Urinary bladder (tissue), 4 donors: ENCODE measurements around the gene MUSK. TPM values are rescaled to one million over a fixed set of nuclear protein-coding genes. Genes with fewer than 3 reads are reported as not detected.
A peak's percentile ranks its signal among the peaks of the same experiment; 100 is the strongest.

Experiments used
- DNase-seq: peaks from one replicate; pipeline ENCODE4 v3.0.0-alpha.2; 2015; ENCODE audit errors: extremely low spot score
- H3K27ac ChIP-seq: one replicate; pipeline ENCODE4 v1.5.1; 2013; ENCODE audit warnings: low read depth, mild to moderate bottlenecking, moderate library complexity
- H3K36me3 ChIP-seq: one replicate; pipeline ENCODE4 v1.6.1; 2013; ENCODE audit warnings: mild to moderate bottlenecking, moderate library complexity; ENCODE audit not compliant: insufficient read depth
- H3K4me1 ChIP-seq: one replicate; pipeline ENCODE4 v1.6.1; 2013; ENCODE audit warnings: mild to moderate bottlenecking, moderate library complexity; ENCODE audit not compliant: insufficient read depth
- H3K4me3 ChIP-seq: one replicate; pipeline ENCODE4 v1.5.1; 2013; ENCODE audit warnings: low read depth, low read length
- WGBS: extraction: QIAGEN DNeasy Blood & Tissue Kit; methylation state at CpG from one replicate; pipeline ENCODE4 v1.1.7; 2013; 5-methylcytosine and 5-hydroxymethylcytosine counted together
- polyA plus RNA-seq: library from polyadenylated mRNA; stranded (reverse); fragments of 200-250 nt; gene quantifications from one replicate; pipeline ENCODE4 v1.2.3, GENCODE V29; 2013
- total RNA-seq: library from RNA; depleted of rRNA; stranded (reverse); fragments of >200 nt; gene quantifications from one replicate; pipeline ENCODE4 v1.2.3, GENCODE V29; 2014
- donor health status: healthy with polysubstance abuse.
- donor health status: healthy.

Gene MUSK
- 4.9 TPM for total RNA-seq
- 2.8 TPM for polyA plus RNA-seq

- Histone ChIP-seq H3K4me3 (no peak within 1 kb of the TSS), H3K36me3 (no peaks in the 10 kb centered on the region), H3K27ac (no peak within 1 kb of the TSS), H3K4me1 (no peaks in the 10 kb centered on the region)
- no peak for DNase-seq
- WGBS, result 51% methylated on average over 8 of the region's 8 CpGs
These were observed at the start of gene MUSK for GRCh38 chr9:110668570-110669167. TSS of gene MUSK (plus strand) at chr9:110668791. CDS start at chr9:110668905, 114 bp downstream.

DNA sequence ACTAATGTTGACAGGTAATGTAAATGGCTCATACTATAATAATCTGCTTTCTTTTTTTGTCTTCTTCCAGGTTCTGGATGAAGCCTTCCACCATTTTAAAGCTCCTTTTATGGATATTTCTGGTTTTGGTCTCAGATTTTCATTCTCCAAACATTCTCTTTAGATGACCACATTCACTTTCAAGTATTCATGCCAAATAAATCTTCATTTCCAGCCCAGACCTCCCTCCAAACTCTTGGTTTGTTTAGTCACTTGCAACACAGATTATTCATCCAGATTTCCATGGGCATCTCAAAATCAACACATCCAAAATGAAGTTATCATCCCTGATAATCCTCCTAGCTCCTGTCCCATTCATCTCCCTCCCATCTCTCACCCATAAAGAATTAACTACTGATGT, 48.8 kb upstream of the MUSK start:
- Histone ChIP-seq H3K4me1 (no peaks in the 10 kb centered on the region), H3K36me3 (no peaks in the 10 kb centered on the region), H3K4me3 (no peak overlapping the region), H3K27ac (no peak overlapping the region)
- no peak for DNase-seq

DNA sequence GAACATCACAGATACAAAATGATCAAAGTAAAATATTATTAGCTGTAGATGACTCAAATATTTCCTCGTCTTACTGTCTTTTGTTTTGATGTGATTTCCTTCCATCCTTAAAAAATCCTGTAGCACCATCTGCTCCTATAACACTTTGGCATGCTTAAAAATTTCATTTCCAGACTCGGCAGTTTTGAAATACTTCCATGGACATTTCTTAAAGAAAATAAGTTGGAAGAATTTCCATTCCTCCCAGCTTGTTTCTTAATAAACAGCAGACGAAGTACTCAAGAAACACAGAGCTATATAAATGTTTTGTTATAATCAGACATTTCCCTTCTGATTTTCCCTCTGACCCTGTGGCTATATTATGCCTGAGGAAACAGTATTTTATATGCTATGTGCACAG, 47.9 kb upstream of the MUSK start:
- Histone ChIP-seq H3K27ac (no peak overlapping the region), H3K4me3 (no peak overlapping the region), H3K4me1 (no peaks in the 10 kb centered on the region), H3K36me3 (no peaks in the 10 kb centered on the region)
- WGBS, result 36% methylated on average over 3 of the region's 3 CpGs
- DNase-seq, result no peak

- DNase-seq, result no peak
- H3K4me3 ChIP-seq, result no peak overlapping the region
- H3K4me1 ChIP-seq, result no peaks in the 10 kb centered on the region
- H3K27ac ChIP-seq, result no peak overlapping the region
- WGBS, result 86% methylated on average over 2 of the region's 2 CpGs
- no peaks in the 10 kb centered on the region for H3K36me3 ChIP-seq
These were observed 46.2 kb upstream of the MUSK start for GRCh38 chr9:110622368-110622767.

DNA sequence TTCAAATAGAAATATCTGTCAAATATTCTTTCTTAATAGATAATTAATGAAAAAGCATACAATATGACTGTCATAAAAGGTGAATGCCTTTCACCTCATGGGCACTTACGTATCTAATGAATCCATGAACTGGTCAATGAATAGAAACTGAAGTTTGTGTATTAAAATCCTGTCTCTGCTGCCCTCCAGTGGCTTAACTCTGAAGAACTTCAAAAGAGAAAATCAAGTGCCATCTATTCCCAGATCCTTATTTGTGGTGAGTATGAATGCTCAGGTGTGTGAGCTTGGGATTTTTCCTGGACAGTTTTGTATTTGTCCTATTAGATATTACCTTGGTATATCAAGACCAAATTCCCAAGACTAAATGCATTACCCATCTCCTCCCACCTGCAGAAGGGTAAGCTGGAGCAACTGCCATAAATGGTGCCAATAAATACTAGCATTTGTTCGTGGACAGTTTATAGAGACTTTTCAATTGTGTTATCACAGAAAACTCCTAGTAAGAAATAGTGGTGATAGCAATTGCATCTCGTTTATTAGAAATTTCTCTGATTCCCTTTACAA, 45.0 kb upstream of the MUSK start:
- DNase-seq, result no peak
- Histone ChIP-seq H3K4me1 (no peaks in the 10 kb centered on the region), H3K27ac (no peak overlapping the region), H3K36me3 (no peaks in the 10 kb centered on the region), H3K4me3 (no peak overlapping the region)
- 28% methylated on average over 3 of the region's 3 CpGs for WGBS

GRCh38 chr9:110626101-110626829, 42.3 kb upstream of the MUSK start:
- H3K27ac ChIP-seq, result no peak overlapping the region
- no peaks in the 10 kb centered on the region for H3K4me1 ChIP-seq
- no peak overlapping the region for H3K4me3 ChIP-seq
- no peak for DNase-seq
- WGBS, result 62% methylated on average over 9 of the region's 9 CpGs
- no peaks in the 10 kb centered on the region for H3K36me3 ChIP-seq

GRCh38 chr9:110635589-110635988, 33.0 kb upstream of the MUSK start:
- H3K4me1 ChIP-seq, result no peaks in the 10 kb centered on the region
- H3K27ac ChIP-seq, result no peak overlapping the region
- no peak overlapping the region for H3K4me3 ChIP-seq
- DNase-seq, result no peak
- H3K36me3 ChIP-seq, result no peaks in the 10 kb centered on the region

- H3K36me3 ChIP-seq, result no peaks in the 10 kb centered on the region
- H3K4me1 ChIP-seq, result no peaks in the 10 kb centered on the region
- H3K4me3 ChIP-seq, result no peak overlapping the region
- no peak for DNase-seq
- H3K27ac ChIP-seq, result no peak overlapping the region
- WGBS, result 36% methylated on average over 4 of the region's 4 CpGs
These were observed 30.1 kb upstream of the MUSK start for GRCh38 chr9:110638381-110638954.

DNA sequence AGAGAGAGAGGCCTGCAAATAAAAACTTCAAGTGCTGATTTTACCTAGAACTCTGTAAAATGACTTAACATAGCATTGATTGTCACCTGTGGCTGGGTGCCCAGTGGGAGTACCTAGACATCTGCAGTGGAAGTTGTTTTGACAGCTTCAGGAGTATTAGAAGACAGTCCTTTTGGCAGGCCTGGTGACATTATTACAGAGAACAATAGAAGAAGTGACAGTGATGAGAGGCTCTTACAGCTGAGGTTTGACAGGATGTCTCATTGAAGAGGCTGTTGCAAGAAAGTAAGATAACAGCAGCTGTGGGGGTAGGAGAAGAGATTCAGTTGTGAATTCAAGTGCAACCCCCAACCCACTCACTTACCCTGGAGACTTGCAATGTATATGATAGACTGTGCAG, 27.9 kb upstream of the MUSK start:
- DNase-seq, result no peak
- Histone ChIP-seq H3K36me3 (no peaks in the 10 kb centered on the region), H3K27ac (peak overlapping the region; percentile 18), H3K4me1 (no peaks in the 10 kb centered on the region), H3K4me3 (no peak overlapping the region)

GRCh38 chr9:110641293-110641692, 27.3 kb upstream of the MUSK start:
- WGBS, result 48% methylated on average over 2 of the region's 2 CpGs
- no peak for DNase-seq
- no peak overlapping the region for H3K27ac ChIP-seq
- no peak overlapping the region for H3K4me3 ChIP-seq
- H3K4me1 ChIP-seq, result no peaks in the 10 kb centered on the region
- no peaks in the 10 kb centered on the region for H3K36me3 ChIP-seq

- Histone ChIP-seq H3K27ac (peak overlapping the region; percentile 64), H3K36me3 (no peaks in the 10 kb centered on the region), H3K4me3 (no peak overlapping the region), H3K4me1 (no peaks in the 10 kb centered on the region)
- WGBS, result 72% methylated on average over 4 of the region's 4 CpGs
- DNase-seq, result no peak
These were observed 19.9 kb upstream of the MUSK start for GRCh38 chr9:110648696-110649095.

- no peak for DNase-seq
- Histone ChIP-seq H3K4me1 (no peaks in the 10 kb centered on the region), H3K4me3 (no peak overlapping the region), H3K36me3 (no peaks in the 10 kb centered on the region), H3K27ac (peak overlapping the region; percentile 53)
- WGBS, result 75% methylated on average over 3 of the region's 3 CpGs
These were observed 18.3 kb upstream of the MUSK start for GRCh38 chr9:110650261-110650660.

DNA sequence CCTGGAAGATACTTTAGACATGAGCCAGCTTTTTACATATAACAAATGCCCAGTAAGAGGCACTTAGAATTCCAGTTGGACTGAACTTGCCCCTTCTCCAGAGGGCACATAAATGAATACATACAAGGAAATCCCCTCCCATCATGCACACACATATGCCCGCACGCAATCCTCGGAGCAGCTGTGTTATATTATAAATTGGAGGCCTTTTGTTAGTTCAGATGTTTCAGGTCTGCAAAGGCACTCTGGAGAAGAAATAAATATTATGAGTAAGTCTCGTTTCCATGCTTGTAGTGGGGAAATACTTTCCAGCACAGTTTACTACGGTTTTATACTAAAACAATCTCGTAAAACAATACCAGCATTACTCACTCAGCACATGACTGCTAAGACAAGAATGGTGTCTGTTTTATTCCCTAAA, 17.6 kb upstream of the MUSK start:
- DNase-seq, result peak; percentile 55

More for the DNA sequence above, 17.6 kb upstream of the MUSK start:
- H3K4me3 ChIP-seq, result no peak overlapping the region
- H3K27ac ChIP-seq, result peak overlapping the region; percentile 59
- 16% methylated on average over 6 of the region's 6 CpGs for WGBS
- H3K36me3 ChIP-seq, result no peaks in the 10 kb centered on the region
- no peaks in the 10 kb centered on the region for H3K4me1 ChIP-seq
